ENCODE results near the gene FOXO1.

FOXO1 gene

GRCh38 chr13:40640202-40640601 is 26.2 kb downstream of the FOXO1 start:
- H3K9me3 ChIP-seq (ENCODE audit: control insufficient read depth in 5 of 5, low read length in 5 of 5) = no peaks in the 10 kb centered on the region
- H3K36me3 ChIP-seq (ENCODE audit: control insufficient read depth in 5 of 5, insufficient read depth in 5 of 5, low read length in 5 of 5) = no peaks in the 10 kb centered on the region
- H3K27me3 ChIP-seq (ENCODE audit: control insufficient read depth in 5 of 5, insufficient read depth in 4 of 5, low read length in 5 of 5) = no peaks in the 10 kb centered on the region
- H3K27ac ChIP-seq (ENCODE audit: low read depth, low read length) = peak overlapping the region; percentile 91
- peaks cover 18 to 71% (median 62%) of the 10 kb centered on the region in 5 donors for H3K4me1 ChIP-seq (ENCODE audit: control insufficient read depth in 5 of 5, insufficient read depth in 5 of 5, low read length in 5 of 5)
- H3K4me3 ChIP-seq (ENCODE audit: low read depth in 1 of 5, low read length in 5 of 5) = no peak overlapping the region
- peak overlapping the region in 2 of 5 donors; percentile 33 to 49 for H3K9ac ChIP-seq (ENCODE audit: low read length in 5 of 5)

DNA sequence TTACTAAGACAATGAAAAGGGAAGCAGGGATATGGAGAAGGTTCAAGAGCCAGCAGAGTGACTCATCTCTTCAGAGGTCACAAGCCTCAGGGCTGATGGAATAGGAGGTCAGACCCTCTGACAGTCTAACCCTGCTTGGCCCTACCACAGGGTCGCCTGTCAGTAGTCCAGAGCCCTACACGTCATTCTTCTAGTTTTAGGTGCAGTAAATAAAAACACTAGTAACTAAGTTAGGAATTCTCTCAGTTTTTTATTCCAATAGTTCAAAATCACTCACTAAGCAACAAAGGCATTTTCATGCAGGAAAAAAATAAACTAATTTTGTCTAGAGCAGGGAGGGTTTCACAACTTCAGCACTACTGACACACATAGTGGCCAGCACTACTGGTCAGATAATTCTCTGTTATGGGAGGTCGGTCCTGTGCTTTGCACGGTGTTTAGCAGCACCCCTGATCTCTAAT is 27.2 kb downstream of the FOXO1 start:
- Histone ChIP-seq H3K9me3 (ENCODE audit: control insufficient read depth in 5 of 5, low read length in 5 of 5) (no peaks in the 10 kb centered on the region), H3K27ac (ENCODE audit: low read depth, low read length) (peak overlapping the region; percentile 91), H3K27me3 (ENCODE audit: control insufficient read depth in 5 of 5, insufficient read depth in 4 of 5, low read length in 5 of 5) (no peaks in the 10 kb centered on the region), H3K9ac (ENCODE audit: low read length in 5 of 5) (peak overlapping the region in 3 of 5 donors; percentile 2 to 33 (median 11)), H3K4me1 (ENCODE audit: control insufficient read depth in 5 of 5, insufficient read depth in 5 of 5, low read length in 5 of 5) (peaks cover 17 to 64% (median 54%) of the 10 kb centered on the region in 5 donors), H3K36me3 (ENCODE audit: control insufficient read depth in 5 of 5, insufficient read depth in 5 of 5, low read length in 5 of 5) (no peaks in the 10 kb centered on the region), H3K4me3 (ENCODE audit: low read depth in 1 of 5, low read length in 5 of 5) (peak overlapping the region in 1 of 5 donors; percentile 34)

DNA sequence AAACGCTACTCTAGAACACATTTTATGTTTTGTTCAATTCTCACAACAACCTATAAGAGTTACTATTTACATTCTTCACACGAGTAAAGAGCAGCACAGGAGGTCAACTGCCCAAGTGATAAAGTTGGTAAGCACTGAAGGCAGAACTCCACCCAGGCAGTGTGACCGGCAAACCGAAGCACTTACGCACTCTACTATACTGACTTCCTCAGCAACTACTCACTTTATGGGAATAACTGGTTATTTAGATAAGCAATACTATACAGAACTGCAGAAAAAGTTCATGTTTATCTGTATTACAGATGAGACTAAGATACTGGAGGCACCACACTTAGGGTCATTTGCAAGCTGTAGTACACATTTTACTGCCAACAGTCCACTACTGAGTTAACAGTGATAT is 28.8 kb downstream of the FOXO1 start:
- Histone ChIP-seq H3K36me3 (ENCODE audit: control insufficient read depth in 5 of 5, insufficient read depth in 5 of 5, low read length in 5 of 5) (peaks cover 0 to 5% (median 0%) of the 10 kb centered on the region in 5 donors), H3K4me1 (ENCODE audit: control insufficient read depth in 5 of 5, insufficient read depth in 5 of 5, low read length in 5 of 5) (peaks cover 15 to 59% (median 47%) of the 10 kb centered on the region in 5 donors), H3K4me3 (ENCODE audit: low read depth in 1 of 5, low read length in 5 of 5) (no peak overlapping the region), H3K27me3 (ENCODE audit: control insufficient read depth in 5 of 5, insufficient read depth in 4 of 5, low read length in 5 of 5) (no peaks in the 10 kb centered on the region), H3K9ac (ENCODE audit: low read length in 5 of 5) (peak overlapping the region in 1 of 5 donors; percentile 50), H3K27ac (ENCODE audit: low read depth, low read length) (peak overlapping the region; percentile 91), H3K9me3 (ENCODE audit: control insufficient read depth in 5 of 5, low read length in 5 of 5) (no peaks in the 10 kb centered on the region)

GRCh38 chr13:40635315-40635995 is 31.0 kb downstream of the FOXO1 start:
- H3K9me3 ChIP-seq (ENCODE audit: control insufficient read depth in 5 of 5, low read length in 5 of 5) = no peaks in the 10 kb centered on the region
- H3K4me3 ChIP-seq (ENCODE audit: low read depth in 1 of 5, low read length in 5 of 5) = no peak overlapping the region
- no peak overlapping the region for H3K27ac ChIP-seq (ENCODE audit: low read depth, low read length)
- H3K9ac ChIP-seq (ENCODE audit: low read length in 5 of 5) = no peak overlapping the region
- H3K27me3 ChIP-seq (ENCODE audit: control insufficient read depth in 5 of 5, insufficient read depth in 4 of 5, low read length in 5 of 5) = no peaks in the 10 kb centered on the region
- peaks cover 0 to 5% (median 0%) of the 10 kb centered on the region in 5 donors for H3K36me3 ChIP-seq (ENCODE audit: control insufficient read depth in 5 of 5, insufficient read depth in 5 of 5, low read length in 5 of 5)
- H3K4me1 ChIP-seq (ENCODE audit: control insufficient read depth in 5 of 5, insufficient read depth in 5 of 5, low read length in 5 of 5) = peaks cover 13 to 64% (median 47%) of the 10 kb centered on the region in 5 donors

DNA sequence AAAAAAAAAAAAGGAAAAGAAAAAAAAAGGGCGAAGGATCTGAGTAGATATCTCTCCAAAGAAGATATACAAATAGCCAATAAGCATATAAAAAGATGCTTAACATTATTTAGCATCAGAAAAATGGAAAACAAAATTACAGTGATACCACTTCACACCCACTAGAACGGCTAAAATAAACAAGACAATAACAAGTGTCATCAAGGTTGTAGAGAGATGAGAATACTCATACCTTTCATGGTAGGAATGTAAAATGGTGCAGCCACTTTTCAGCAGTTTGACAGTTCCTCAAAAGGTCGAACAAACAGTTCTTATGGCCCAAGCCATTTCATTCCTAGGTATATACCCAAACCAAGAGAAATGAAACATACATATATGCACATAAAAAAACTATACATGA is 33.5 kb downstream of the FOXO1 start:
- H3K4me1 ChIP-seq (ENCODE audit: control insufficient read depth in 5 of 5, insufficient read depth in 5 of 5, low read length in 5 of 5) = peaks cover 4 to 45% (median 32%) of the 10 kb centered on the region in 5 donors
- H3K27ac ChIP-seq (ENCODE audit: low read depth, low read length) = no peak overlapping the region

DNA sequence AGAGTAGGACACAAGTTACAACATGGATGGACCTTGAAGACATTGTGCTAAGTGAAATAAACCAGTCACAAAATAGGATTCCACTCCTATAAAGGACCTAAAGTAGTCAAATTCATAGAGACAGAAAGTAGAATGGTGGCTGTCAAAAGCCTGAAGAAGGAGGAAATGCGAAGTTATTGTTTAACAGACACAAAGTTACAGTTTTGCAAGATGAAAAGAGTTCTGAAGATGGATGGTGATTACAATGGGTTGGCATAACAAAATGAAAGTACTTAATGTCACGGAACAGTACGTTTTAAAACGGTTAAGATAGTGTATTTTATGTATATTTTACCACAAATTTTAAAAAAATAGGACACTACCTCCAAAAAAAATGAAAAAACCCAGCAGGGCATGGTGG is 34.8 kb downstream of the FOXO1 start:
- Histone ChIP-seq H3K27me3 (ENCODE audit: control insufficient read depth in 5 of 5, insufficient read depth in 4 of 5, low read length in 5 of 5) (no peaks in the 10 kb centered on the region), H3K9me3 (ENCODE audit: control insufficient read depth in 5 of 5, low read length in 5 of 5) (no peaks in the 10 kb centered on the region), H3K27ac (ENCODE audit: low read depth, low read length) (no peak overlapping the region), H3K4me3 (ENCODE audit: low read depth in 1 of 5, low read length in 5 of 5) (no peak overlapping the region), H3K36me3 (ENCODE audit: control insufficient read depth in 5 of 5, insufficient read depth in 5 of 5, low read length in 5 of 5) (peaks cover 0 to 8% (median 0%) of the 10 kb centered on the region in 5 donors), H3K4me1 (ENCODE audit: control insufficient read depth in 5 of 5, insufficient read depth in 5 of 5, low read length in 5 of 5) (peaks cover 0 to 42% (median 26%) of the 10 kb centered on the region in 5 donors), H3K9ac (ENCODE audit: low read length in 5 of 5) (no peak overlapping the region)

More for the DNA sequence above, 33.5 kb downstream of the FOXO1 start:
- no peaks in the 10 kb centered on the region for H3K27me3 ChIP-seq (ENCODE audit: control insufficient read depth in 5 of 5, insufficient read depth in 4 of 5, low read length in 5 of 5)
- H3K36me3 ChIP-seq (ENCODE audit: control insufficient read depth in 5 of 5, insufficient read depth in 5 of 5, low read length in 5 of 5) = peaks cover 0 to 5% (median 0%) of the 10 kb centered on the region in 5 donors
- H3K9me3 ChIP-seq (ENCODE audit: control insufficient read depth in 5 of 5, low read length in 5 of 5) = no peaks in the 10 kb centered on the region
- no peak overlapping the region for H3K4me3 ChIP-seq (ENCODE audit: low read depth in 1 of 5, low read length in 5 of 5)
- no peak overlapping the region for H3K9ac ChIP-seq (ENCODE audit: low read length in 5 of 5)

- Histone ChIP-seq H3K9ac (ENCODE audit: low read length in 5 of 5) (no peak overlapping the region), H3K36me3 (ENCODE audit: control insufficient read depth in 5 of 5, insufficient read depth in 5 of 5, low read length in 5 of 5) (peaks cover 0 to 8% (median 0%) of the 10 kb centered on the region in 5 donors), H3K27me3 (ENCODE audit: control insufficient read depth in 5 of 5, insufficient read depth in 4 of 5, low read length in 5 of 5) (no peaks in the 10 kb centered on the region), H3K4me3 (ENCODE audit: low read depth in 1 of 5, low read length in 5 of 5) (no peak overlapping the region), H3K27ac (ENCODE audit: low read depth, low read length) (peak overlapping the region; percentile 1), H3K9me3 (ENCODE audit: control insufficient read depth in 5 of 5, low read length in 5 of 5) (no peaks in the 10 kb centered on the region), H3K4me1 (ENCODE audit: control insufficient read depth in 5 of 5, insufficient read depth in 5 of 5, low read length in 5 of 5) (peaks cover 0 to 54% (median 31%) of the 10 kb centered on the region in 5 donors)
These were observed 36.6 kb downstream of the FOXO1 start for GRCh38 chr13:40629678-40630384.

- no peaks in the 10 kb centered on the region for H3K9me3 ChIP-seq (ENCODE audit: control insufficient read depth in 5 of 5, low read length in 5 of 5)
- H3K4me3 ChIP-seq (ENCODE audit: low read depth in 1 of 5, low read length in 5 of 5) = no peak overlapping the region
- peak overlapping the region; percentile 78 for H3K27ac ChIP-seq (ENCODE audit: low read depth, low read length)
- H3K9ac ChIP-seq (ENCODE audit: low read length in 5 of 5) = no peak overlapping the region
- H3K36me3 ChIP-seq (ENCODE audit: control insufficient read depth in 5 of 5, insufficient read depth in 5 of 5, low read length in 5 of 5) = peaks cover 0 to 3% (median 0%) of the 10 kb centered on the region in 5 donors
- H3K4me1 ChIP-seq (ENCODE audit: control insufficient read depth in 5 of 5, insufficient read depth in 5 of 5, low read length in 5 of 5) = peaks cover 0 to 64% (median 39%) of the 10 kb centered on the region in 5 donors
- no peaks in the 10 kb centered on the region for H3K27me3 ChIP-seq (ENCODE audit: control insufficient read depth in 5 of 5, insufficient read depth in 4 of 5, low read length in 5 of 5)
These were observed 39.5 kb downstream of the FOXO1 start for GRCh38 chr13:40626977-40627376.

DNA sequence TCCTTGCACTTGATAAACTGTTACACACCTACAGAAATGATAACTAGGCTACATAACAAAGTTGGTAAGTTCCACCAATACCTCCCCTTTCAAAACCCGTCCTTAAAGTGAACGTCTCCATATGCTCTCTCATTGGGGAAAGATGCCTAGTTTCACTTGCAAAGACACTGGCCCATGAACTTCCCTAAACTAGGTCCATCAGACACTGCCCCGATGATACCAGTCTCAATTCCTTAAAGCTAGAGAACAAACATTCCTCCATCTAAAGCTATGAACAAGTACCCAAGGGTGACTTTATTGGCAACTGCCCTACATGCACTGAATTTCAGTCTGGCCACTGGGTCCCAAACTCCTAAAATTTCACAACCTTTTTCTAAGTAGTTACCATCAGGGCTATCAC is 39.9 kb downstream of the FOXO1 start:
- H3K9me3 ChIP-seq (ENCODE audit: control insufficient read depth in 5 of 5, low read length in 5 of 5) = no peaks in the 10 kb centered on the region
- H3K4me3 ChIP-seq (ENCODE audit: low read depth in 1 of 5, low read length in 5 of 5) = no peak overlapping the region
- H3K9ac ChIP-seq (ENCODE audit: low read length in 5 of 5) = peak overlapping the region in 1 of 5 donors; percentile 3
- H3K36me3 ChIP-seq (ENCODE audit: control insufficient read depth in 5 of 5, insufficient read depth in 5 of 5, low read length in 5 of 5) = peaks cover 0 to 3% (median 0%) of the 10 kb centered on the region in 5 donors
- H3K27ac ChIP-seq (ENCODE audit: low read depth, low read length) = peak overlapping the region; percentile 78
- peaks cover 0 to 64% (median 39%) of the 10 kb centered on the region in 5 donors for H3K4me1 ChIP-seq (ENCODE audit: control insufficient read depth in 5 of 5, insufficient read depth in 5 of 5, low read length in 5 of 5)
- H3K27me3 ChIP-seq (ENCODE audit: control insufficient read depth in 5 of 5, insufficient read depth in 4 of 5, low read length in 5 of 5) = no peaks in the 10 kb centered on the region

GRCh38 chr13:40624986-40625385 is 41.5 kb downstream of the FOXO1 start:
- Histone ChIP-seq H3K9me3 (ENCODE audit: control insufficient read depth in 5 of 5, low read length in 5 of 5) (no peaks in the 10 kb centered on the region), H3K27me3 (ENCODE audit: control insufficient read depth in 5 of 5, insufficient read depth in 4 of 5, low read length in 5 of 5) (no peaks in the 10 kb centered on the region), H3K4me1 (ENCODE audit: control insufficient read depth in 5 of 5, insufficient read depth in 5 of 5, low read length in 5 of 5) (peaks cover 0 to 66% (median 36%) of the 10 kb centered on the region in 5 donors), H3K36me3 (ENCODE audit: control insufficient read depth in 5 of 5, insufficient read depth in 5 of 5, low read length in 5 of 5) (peaks cover 0 to 3% (median 0%) of the 10 kb centered on the region in 5 donors), H3K9ac (ENCODE audit: low read length in 5 of 5) (peak overlapping the region in 1 of 5 donors; percentile 17), H3K4me3 (ENCODE audit: low read depth in 1 of 5, low read length in 5 of 5) (no peak overlapping the region), H3K27ac (ENCODE audit: low read depth, low read length) (peak overlapping the region; percentile 78)

All from subcutaneous abdominal adipose tissue (tissue), 5 donors.